A549 treated with ZK216348 at 1 μM for 4 hours (cell line): ENCODE measurements around the gene NLRP14. TPM values are rescaled to one million over a fixed set of nuclear protein-coding genes. Genes with fewer than 3 reads are reported as not detected.

ENCODE experiments used
- total RNA-seq: library from RNA; stranded (reverse); fragments of 200-300 nt; extraction: Qiagen RNA extraction; gene quantifications from 5 replicates; pipeline ENCODE4 v1.2.3, GENCODE V29; 2022; ENCODE audit warnings: low read depth

Gene NLRP14, protein sequence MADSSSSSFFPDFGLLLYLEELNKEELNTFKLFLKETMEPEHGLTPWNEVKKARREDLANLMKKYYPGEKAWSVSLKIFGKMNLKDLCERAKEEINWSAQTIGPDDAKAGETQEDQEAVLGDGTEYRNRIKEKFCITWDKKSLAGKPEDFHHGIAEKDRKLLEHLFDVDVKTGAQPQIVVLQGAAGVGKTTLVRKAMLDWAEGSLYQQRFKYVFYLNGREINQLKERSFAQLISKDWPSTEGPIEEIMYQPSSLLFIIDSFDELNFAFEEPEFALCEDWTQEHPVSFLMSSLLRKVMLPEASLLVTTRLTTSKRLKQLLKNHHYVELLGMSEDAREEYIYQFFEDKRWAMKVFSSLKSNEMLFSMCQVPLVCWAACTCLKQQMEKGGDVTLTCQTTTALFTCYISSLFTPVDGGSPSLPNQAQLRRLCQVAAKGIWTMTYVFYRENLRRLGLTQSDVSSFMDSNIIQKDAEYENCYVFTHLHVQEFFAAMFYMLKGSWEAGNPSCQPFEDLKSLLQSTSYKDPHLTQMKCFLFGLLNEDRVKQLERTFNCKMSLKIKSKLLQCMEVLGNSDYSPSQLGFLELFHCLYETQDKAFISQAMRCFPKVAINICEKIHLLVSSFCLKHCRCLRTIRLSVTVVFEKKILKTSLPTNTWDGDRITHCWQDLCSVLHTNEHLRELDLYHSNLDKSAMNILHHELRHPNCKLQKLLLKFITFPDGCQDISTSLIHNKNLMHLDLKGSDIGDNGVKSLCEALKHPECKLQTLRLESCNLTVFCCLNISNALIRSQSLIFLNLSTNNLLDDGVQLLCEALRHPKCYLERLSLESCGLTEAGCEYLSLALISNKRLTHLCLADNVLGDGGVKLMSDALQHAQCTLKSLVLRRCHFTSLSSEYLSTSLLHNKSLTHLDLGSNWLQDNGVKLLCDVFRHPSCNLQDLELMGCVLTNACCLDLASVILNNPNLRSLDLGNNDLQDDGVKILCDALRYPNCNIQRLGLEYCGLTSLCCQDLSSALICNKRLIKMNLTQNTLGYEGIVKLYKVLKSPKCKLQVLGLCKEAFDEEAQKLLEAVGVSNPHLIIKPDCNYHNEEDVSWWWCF
- total RNA-seq = not detected in 5 replicates

DNA sequence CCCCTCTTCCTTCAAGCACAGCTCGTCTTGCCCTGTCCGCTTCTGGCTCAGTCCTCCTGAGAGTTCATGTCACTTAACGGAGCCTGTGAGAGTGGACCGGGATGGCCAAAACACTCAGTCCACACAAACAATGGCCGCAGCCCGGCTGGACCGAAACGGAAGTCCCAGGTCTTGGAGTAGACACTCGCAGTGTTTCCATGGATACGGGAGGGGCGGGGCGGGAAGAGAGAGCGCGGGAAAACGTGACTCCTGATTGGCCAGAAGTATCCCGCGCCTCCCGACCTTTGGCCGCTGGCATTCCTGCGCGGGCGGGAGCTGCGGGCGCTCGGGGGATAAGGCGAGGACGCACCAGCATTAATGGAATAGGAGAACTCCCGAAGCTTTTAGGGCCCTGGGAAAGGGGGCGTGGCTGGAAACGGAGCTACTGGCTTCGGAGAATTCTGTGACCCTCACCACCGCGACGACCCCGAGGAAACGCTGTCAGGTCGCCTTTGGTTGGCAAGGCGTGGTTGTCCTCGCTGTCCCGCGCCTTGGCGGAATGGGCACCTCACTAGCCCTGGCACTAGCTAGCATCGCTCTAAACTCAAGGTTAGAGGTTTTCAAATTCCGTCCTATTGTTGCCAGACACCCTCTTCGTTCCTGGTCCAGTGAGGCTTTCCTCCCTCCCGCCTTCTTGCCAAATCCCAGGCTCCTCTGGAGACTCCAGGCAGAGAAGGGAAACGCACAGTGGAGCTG is at the start of gene NLRP14, which contains the start of gene ZNF214:
NLRP14 (plus strand) TSS at position 297 of the 735 bp plus-strand sequence. CDS start 18,108 bp downstream, outside the sequence.
ZNF214 (minus strand) TSS at position 164 of the 735 bp plus-strand sequence. CDS start 17,511 bp downstream, outside the sequence.

GRCh38 chr11:7088921-7089320 is 68.6 kb downstream of the NLRP14 start, which contains the start of gene RBMXL2:
Gene RBMXL2 (plus strand): TSS chr11:7088998. CDS start chr11:7089121, 123 bp downstream.

Other genes with a start within 250 kb of the NLRP14 start
- not detected in 5 replicates for gene OR2AG2, start 248.5 kb upstream of the NLRP14 start, total RNA-seq
- gene OR2AG1, start 237.5 kb upstream of the NLRP14 start, total RNA-seq = not detected in 5 replicates
- gene OR6A2, start 220.8 kb upstream of the NLRP14 start, total RNA-seq = not detected in 5 replicates
- not detected in 5 replicates for gene OR10A5, start 174.8 kb upstream of the NLRP14 start, total RNA-seq
- gene OR10A2, start 157.4 kb upstream of the NLRP14 start, total RNA-seq = not detected in 5 replicates
- gene OR10A4, start 143.9 kb upstream of the NLRP14 start, total RNA-seq = not detected in 5 replicates
- gene OR2D2, start 128.0 kb upstream of the NLRP14 start, total RNA-seq = not detected in 5 replicates
- not detected in 5 replicates for gene OR2D3, start 99.5 kb upstream of the NLRP14 start, total RNA-seq
- 1.0 to 1.7 TPM (median 1.2 TPM) in 5 replicates for gene ZNF215, start 94.1 kb upstream of the NLRP14 start, total RNA-seq
- gene ZNF214, start 133 bp upstream of the NLRP14 start, total RNA-seq = 0.49 to 1.5 TPM (median 0.73 TPM) in 5 replicates
- gene RBMXL2, start 68.5 kb downstream of the NLRP14 start, total RNA-seq = not detected in 5 replicates
- gene SYT9, start 231.4 kb downstream of the NLRP14 start, total RNA-seq = 0.08 to 0.31 TPM (median 0.21 TPM) in 5 replicates